Bone marrow (tissue), 2 donors: Measurements from ENCODE around the gene TLE5.
"Not testable (repeated sequence)": the region's sequence is repeated elsewhere in the genome, so short reads cannot be mapped to it uniquely, and the experiment has no call there.

Experiments used
- DNase-seq, 2 donors: peaks; one replicate each; lab custom pipeline; 2025; lab: John Stamatoyannopoulos, UW

The TLE5 gene

DNA sequence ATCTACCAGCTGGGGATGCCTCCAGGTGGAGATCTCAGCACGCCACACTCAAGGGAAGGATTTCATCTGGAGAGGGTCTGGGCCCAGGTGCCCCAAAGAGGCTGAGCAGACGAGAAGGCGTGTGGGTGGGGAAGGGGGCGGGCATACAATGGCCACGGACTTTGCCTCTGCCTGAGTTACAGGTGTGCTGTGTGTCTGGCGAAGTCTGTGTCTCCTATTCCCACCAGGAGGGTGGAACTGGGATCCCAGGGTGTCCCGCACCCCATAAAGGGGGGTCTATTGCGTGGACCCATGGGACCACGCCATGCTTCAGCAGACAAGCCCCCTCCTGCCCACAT lies 36.8 kb downstream of the TLE5 start:
- DNase-seq, result no peak

DNA sequence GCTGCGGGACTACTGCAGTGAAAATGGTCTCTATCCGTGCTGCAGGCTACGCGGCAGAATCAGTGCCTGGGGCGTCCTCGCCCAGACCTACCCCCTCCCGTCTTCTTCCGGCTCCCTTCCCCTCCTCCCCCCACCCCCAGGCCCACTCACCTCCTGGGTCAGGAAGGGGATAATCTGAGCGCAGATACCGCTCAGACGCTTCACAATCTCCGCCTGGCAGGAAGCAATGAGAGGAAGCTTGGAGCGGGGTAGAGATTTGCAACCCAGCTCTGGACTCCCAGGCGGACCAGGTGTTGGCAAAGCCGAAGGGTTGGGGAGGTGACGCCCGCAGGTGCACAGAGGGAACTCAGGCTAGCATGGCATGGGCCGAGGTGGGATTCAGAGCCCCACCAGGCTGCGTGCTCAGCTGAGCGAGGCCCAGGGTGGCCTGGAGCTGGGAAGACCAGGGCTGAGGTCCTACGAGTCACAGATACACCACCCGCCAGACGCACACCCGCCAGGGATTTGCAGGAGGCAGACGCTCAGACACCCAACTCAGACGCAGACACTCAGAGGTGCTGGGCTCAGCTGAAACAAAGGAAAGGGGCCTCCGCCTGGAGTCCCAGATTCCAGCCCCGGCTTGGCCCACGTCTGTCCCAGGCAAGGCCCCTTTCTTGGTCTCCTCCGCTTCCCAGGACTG lies 37.3 kb downstream of the TLE5 start:
- no peak for DNase-seq

DNA sequence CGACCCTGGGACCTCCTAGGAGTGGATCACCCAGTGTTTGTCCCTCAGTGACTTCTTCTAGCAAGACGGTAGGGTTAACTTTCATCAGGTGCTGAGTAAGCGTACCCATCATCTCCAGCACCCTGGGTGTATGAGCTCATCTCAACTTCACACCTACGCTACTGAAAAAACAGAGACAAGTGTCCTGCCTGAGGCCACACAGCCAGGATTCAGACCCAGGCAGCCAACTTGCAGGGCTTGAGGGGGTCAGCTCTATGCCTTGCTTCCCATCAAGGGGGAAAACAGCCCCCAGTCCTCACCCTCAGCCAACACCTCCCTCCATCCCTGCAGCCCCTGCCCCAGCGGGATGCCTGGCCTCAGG lies 37.8 kb downstream of the TLE5 start:
- DNase-seq, result no peak

DNA sequence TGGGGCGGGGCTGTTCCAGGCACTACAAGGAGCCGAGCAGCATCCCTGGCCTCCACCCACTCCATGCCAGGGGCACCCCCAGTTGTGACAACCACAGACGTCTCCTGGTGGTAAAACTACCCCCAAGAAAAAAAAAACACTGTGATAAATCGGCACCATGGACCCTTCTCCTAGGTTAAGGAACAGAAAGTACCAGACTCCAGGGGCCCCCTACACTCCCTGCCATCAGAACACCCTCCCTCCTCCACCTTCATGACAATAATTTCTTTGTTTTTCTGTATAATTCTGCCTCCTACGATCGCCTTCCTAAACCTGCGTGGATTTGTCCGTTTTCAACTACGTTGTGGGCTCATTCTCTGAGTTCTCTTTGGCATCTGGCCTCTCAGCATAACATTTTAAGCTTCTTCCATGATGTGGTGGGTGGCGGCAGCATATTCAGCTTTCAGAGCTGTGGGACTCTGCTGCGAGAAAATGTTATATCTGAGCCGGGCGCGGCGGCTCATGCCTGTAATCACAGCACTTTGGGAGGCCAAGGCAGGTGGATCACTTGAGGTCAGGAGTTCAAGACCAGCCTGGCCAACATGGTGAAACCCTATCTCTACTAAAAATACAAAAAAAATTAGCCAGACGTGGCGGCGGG lies 41.9 kb downstream of the TLE5 start:
- DNase-seq, result no peak

DNA sequence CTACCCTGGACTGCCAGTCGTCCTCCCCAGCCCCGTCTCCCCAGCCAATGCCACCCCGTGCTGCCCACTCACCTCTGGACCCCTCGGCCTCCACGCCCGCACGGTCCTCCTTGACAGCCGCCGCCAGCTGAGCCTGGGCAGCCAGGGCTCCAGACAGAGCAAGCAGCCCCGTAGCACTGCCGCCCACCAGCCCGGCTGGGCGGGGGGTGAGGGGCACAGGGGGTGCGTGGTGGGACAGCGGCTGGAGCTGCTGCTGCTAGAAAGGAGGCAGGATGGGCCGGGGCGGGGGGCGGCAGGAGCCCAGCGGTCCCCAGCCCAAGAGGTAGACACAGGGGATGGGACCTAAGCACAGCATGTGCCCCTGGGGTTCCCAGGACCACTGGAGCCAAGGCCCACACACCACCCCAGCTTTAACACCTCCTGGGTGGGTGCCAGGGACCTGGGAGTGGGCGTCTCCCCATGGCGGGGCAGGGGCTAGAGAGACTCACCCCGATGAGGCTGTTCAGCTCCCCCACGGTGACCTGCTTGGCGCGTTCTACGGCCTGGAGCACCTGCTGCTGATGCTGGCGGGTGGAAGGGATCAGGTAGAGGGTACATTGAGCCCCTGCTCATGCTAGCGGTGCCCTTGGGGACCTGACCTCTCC lies 43.0 kb downstream of the TLE5 start:
- DNase-seq, result no peak

DNA sequence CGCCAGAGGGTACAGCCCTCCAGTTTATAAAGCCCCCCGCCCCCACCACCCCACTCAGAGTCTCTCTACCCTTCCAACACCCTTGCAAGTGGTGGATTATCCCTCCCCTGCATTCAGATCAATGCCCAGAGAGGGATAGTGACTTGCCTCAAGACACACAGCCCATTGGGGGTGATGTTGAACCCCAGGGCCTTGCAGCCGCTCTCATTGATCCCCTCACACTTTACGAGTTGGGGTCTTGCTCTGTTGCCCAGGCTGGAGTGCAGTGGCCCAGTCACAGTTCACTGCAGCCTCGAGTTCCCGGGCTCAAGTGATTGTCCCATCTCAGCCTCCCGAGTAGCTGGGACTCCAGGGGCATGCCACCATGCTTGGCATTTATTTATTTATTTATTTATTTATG lies 44.4 kb downstream of the TLE5 start:
- no peak for DNase-seq

DNA sequence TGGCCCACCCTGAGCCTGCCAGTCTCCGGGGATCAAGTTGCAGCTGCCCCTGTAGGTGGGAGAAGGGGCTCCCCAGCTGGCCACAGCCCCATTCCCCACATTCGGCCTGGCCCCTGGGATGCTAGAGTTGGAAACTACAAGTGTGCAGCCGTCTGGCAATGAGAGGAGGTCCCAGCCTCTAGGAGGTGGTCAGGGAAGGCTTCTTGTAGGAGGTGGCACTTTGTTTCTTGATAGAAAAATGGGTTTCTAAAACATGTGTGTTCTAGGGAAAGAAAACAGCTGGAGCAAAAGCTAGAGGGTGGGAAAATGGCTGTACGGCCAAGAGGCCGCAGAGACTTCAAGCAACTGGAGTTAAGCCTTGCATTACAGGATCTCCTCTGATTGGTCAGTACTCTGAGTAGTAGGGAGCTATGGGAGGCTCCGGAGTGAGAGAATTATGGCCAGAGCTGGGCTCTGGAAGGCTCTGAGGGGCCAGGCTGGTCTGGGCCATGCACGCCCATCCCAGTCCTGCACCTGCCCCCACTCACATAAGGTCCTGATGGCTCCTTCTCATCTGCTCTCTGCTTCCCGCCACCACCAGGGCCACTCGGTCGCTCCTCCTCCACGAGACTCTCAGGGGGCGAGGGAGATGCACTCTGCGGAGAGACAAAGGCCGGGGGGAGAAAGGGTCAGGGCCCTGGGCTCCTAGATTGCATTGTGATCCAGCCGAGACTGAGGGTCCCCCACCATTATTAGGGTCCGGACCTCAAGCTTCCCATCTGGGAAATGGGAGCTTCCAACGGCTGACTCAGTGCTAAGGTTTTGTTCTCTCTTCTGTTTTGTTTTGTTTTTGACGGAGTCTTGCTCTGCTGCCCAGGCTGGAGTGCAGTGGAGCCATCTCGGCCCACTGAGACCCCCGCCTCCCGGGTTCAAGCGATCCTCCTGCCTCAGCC lies 46.9 kb downstream of the TLE5 start:
- no peak for DNase-seq

DNA sequence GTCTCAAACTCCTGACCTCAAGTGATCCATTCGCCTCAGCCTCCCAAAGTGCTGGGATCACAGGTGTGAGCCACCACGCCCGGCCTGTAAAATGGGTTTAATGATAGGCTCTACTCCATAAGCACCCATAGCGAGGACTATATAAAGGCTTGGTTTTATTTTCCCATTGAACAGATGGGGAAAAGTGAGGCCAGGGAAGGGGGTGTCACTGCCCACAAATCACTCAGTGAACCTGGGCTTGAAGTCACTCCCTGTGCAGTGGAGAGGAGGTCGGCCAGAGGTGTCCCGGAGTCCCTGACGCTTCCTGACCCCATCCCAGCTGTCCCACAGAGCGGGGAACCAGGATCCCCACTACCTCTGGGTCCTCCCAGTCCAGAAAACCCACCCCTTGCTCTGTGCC lies 48.2 kb downstream of the TLE5 start:
- DNase-seq, result no peak

DNA sequence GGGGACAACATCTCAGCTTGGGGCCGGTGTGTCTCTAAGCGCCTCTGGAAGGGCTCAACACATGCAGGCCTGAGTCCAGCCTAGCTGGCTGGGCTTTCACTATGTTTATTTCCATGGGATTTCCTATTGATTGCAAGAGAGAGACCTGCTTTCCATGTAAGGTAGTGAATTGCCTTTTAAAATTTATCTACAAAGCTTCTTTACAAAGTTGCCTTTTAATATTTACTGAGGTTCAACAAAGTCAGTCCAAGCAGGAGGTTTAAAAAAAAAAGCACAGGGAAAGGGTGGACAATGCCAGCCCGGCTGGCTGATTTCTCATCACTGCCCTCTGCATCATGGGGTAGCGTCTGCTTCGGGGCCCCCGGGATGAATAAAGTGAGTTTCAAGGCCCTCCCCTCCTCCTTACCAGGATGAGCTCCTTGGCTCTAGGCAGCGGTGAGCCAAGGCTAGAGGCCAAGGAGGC lies 49.0 kb downstream of the TLE5 start:
- DNase-seq, result no peak

DNA sequence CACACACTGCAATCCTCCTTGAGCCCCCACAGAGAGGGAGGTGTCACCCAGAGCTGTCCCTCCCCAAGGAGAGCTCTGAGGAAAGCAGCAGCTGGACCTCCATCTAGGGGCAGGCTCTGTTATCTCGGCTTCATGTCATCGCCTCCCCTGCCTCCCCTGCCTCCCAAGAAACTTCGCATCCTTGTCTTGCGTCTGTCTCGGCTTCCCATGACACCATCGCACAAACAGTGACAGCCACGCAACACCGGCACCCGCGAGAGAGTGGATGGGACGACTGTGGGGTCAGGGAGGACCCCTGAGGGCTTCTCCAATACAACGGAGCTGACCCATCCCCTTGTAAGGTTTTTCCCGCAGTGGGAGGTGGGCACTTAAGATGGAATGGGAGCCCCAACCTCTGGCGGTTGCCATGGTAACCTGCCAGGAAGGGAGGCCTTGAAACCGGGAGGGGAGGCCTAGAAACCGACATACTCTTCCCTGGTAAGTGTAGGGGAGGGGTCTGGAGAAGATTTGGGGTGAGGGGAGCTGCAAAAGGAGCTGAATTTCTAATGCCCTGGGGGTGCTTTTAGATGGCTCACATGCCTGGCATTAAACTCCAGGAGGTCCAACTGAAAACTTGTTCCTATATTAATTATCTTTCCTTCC lies 49.6 kb downstream of the TLE5 start:
- no peak for DNase-seq

DNA sequence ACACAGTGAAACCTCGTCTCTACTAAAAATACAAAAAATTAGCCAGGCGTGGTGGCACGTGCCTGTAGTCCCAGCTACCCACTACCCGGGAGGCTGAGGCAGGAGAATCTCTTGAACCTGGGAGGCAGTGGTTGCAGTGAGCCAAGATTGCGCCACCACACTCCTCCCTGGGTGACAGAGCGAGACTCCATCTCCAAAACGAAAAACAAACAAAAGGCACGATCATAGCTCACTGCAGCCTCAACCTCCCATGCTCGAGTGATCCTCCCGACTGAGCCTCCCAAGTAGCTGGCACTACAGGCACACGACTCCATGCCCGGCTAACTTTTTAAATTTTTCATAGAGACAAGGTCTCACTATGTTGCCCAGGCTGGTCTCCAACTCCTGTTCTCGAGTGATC lies 50.2 kb downstream of the TLE5 start:
- DNase-seq, result not testable (repeated sequence)

DNA sequence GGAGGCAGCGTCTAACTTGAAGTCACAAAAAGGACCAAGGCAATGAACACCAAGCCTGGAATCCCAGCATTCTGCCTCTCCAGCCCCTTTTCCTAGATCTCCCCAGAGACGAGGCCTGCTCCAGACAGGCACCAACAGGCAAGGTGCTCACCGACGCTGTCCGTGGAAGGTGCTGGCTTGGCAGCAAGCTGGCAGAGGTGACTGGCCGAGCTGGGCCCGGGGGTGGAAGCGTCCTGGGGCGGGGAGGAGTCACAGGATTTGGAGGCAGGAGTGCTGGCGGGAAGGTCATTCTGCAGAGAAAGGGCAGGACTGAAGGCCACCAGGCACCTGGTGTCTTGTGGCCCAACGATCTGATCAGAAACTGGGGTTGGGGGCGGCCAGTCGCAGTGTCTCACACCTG lies 51.4 kb downstream of the TLE5 start:
- no peak for DNase-seq

DNA sequence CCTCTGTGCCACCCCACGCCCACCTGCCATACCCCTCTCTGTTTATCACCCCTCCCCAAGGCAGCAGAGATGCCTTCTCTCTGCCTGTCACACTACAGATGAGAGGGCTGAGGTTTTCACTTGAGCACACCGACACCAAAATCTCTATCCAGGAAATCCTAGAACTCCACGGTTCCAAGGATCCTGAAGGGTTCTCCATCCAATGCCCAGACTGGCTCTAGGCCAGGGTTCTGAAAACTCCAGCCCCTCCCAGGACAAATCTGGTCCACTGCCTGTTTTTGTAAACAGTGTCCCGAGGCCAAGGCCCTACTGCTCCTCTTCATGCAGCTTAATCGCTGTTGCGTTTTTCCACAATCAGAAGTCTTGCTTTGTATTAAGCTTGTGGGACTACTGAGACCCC lies 53.3 kb downstream of the TLE5 start:
- no peak for DNase-seq

DNA sequence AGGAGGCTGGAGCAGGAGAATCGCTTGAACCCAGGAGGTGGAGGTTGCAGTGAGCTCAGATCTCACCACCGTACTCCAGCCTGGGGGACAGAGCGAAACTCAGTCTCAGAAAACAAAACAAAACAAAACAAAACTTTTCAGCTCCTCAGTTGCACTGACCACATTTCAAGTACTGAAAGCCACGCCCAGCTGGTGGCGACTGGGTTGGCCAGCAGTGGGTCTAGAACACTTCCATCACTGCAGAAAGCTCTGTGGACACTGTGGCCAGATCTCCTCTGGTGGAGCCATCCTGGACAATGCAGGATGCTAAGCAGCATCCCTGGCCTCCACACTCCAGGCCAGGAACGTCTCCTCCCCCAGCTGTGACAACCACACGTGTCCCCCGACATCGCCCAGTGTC lies 54.3 kb downstream of the TLE5 start:
- DNase-seq, result no peak

DNA sequence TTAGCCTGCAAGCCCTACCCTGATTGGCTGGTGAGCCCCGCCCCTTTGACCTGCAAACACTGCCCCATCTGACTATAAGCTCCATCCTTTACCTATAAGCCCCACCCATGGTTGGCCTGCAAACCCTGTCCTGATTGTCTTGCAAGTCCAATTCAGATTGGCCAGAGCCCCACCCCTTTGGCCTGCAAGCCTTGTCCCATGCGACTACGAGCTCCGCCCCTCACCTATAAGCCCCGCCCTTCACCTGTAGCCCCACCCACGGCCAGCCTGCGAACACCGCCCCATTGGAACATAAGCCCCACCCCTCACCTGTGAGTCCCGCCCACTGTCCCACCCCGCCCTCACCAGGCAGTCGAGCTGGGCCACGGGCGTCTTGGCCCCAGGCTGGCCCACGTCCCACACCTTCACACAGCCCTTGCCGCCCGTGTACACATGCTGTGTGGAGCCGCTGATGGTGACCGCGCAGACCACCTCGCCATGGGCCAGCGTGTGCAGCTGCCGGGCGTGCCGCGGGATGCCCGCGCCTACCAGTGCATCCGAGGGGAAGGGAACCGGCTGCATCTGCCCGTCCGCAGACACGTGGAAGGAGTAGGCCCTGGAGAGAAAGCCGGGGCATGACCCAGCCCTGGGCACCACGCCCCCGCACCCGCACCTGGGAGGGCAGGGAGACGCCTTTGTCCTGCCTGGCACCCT lies 56.1 kb downstream of the TLE5 start:
- no peak for DNase-seq

DNA sequence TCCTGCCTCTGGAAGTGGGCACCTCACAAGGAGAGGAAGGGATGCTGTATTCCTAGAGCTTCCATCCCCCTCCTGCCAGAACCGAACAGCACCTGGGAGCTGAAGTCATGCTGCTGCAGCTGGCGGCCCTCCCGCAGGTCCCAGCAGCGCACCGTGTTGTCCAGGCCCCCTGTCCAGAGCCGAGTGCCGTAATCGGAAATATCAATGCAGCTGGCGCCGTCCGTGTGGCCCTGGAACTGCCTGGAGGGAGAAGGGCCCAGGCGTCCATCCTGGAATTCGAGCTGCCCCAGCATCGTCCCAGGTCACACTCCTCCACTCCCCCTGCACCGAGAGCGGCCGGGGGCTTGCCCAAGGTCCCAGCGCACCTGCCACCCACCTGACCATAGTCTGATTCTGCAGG lies 57.0 kb downstream of the TLE5 start:
- DNase-seq, result no peak

DNA sequence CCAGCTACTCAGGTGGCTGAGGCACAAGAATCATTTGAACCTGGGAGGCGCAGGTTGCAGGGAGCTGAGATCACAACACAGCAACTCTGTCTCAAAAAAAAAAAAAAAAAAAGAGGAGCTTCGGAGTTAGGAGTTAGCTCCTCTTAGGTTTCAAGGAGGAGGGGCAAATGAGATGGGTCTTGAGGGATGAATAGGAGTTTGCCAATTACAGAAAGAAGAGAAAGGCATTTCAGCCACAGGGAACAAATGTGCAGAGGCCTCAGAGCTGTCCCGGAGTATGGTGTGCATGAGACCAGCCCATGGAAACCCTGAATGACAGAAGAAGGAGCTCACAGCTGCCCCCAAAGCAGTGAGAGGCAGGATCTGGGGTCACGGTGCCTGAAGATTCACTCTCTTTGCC lies 57.8 kb downstream of the TLE5 start:
- no peak for DNase-seq

DNA sequence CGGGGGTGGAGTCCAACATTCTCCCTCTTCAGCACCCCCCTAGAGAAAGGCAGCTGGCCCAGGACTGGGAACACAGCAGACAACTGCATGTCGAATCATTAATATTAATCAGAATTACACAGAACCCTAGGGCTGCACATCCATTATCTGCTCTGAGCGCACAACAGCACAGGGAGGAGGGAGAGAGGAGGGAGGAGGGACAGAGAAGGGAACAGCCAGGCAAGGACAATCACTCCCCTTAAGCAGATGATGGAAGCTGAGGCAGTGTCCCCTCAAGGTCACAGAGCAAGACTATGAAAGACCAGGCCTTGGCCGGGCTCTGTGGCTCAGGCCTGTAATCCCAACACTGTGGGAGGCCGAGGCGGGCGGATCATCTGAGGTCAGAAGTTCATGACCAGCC lies 59.2 kb downstream of the TLE5 start:
- no peak for DNase-seq
